Activated T-cell treated with anti-CD3 and anti-CD28 coated beads, Interleukin-2, amount 50 U/mL, for 24 hours (primary cell): Measurements from ENCODE around the gene PLXNB1.

Experiments
- DNase-seq: peaks from one replicate; pipeline ENCODE4 v3.0.0-alpha.2; 2020
- H3K27ac Mint-ChIP-seq: 2 replicates; pipeline ENCODE4 v1.8.0; 2020; ENCODE audit warnings: mild to moderate bottlenecking, mixed read lengths
- H3K27me3 Mint-ChIP-seq: 2 replicates; pipeline ENCODE4 v1.8.0; 2020; ENCODE audit warnings: mixed read lengths
- H3K36me3 Mint-ChIP-seq: 2 replicates; pipeline ENCODE4 v1.8.0; 2020; ENCODE audit warnings: low read depth, mixed read lengths
- H3K4me1 Mint-ChIP-seq: 2 replicates; pipeline ENCODE4 v1.8.0; 2020; ENCODE audit warnings: low read depth, mixed read lengths
- H3K4me3 Mint-ChIP-seq: 2 replicates; pipeline ENCODE4 v1.8.0; 2020; ENCODE audit warnings: mild to moderate bottlenecking, moderate library complexity, mixed read lengths
- H3K9me3 Mint-ChIP-seq: 2 replicates; pipeline ENCODE4 v1.8.0; 2020; ENCODE audit warnings: mixed read lengths

PLXNB1 gene

DNA sequence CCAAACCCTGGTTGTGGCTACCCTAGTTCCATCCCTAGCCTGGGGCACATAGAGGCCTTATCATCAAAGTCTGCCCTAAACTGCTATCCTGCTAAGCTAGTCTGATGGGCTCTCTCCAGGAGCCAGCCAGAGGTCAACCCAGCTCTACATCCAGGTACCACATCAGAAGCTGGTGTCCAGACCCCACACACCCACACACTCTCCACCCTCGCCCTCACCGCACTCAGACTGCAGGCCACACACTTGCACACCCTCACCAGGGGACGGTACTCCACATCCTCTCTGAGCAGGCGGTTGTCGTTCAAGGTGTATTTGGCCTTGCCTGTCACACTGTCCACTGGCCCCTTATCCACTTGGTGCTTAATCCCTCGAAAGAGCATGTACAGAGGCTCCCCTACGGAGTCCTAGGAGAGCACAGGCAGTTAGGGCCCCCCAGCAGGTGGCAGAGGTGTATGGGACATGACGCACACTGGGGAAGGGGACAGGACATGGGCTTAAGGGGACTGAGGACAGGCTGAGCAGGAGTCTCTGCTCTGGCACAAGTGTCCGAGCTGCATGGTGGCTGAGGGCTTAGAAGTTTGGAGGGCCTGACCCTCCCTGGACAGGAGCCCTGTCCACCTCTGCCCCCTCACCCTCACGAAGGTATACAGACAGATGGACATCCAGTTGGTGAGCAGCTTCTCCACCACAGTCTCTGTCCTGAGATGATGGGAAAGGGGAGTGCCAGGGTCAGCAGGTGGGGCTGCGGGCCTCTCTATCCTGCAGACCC lies 18.1 kb downstream of the PLXNB1 start:
- Mint-ChIP-seq H3K4me1 (no peaks in the 10 kb centered on the region), H3K9me3 (no peaks in the 10 kb centered on the region), H3K4me3 (no peak overlapping the region), H3K27me3 (no peaks in the 10 kb centered on the region), H3K36me3 (no peaks in the 10 kb centered on the region), H3K27ac (no peak overlapping the region)
- DNase-seq = no peak

- Mint-ChIP-seq H3K9me3 (no peaks in the 10 kb centered on the region), H3K27me3 (no peaks in the 10 kb centered on the region), H3K4me3 (no peak overlapping the region), H3K4me1 (no peaks in the 10 kb centered on the region), H3K36me3 (no peaks in the 10 kb centered on the region), H3K27ac (no peak overlapping the region)
- no peak for DNase-seq
Measured at GRCh38 chr3:48411041-48411588, 18.8 kb downstream of the PLXNB1 start.

DNA sequence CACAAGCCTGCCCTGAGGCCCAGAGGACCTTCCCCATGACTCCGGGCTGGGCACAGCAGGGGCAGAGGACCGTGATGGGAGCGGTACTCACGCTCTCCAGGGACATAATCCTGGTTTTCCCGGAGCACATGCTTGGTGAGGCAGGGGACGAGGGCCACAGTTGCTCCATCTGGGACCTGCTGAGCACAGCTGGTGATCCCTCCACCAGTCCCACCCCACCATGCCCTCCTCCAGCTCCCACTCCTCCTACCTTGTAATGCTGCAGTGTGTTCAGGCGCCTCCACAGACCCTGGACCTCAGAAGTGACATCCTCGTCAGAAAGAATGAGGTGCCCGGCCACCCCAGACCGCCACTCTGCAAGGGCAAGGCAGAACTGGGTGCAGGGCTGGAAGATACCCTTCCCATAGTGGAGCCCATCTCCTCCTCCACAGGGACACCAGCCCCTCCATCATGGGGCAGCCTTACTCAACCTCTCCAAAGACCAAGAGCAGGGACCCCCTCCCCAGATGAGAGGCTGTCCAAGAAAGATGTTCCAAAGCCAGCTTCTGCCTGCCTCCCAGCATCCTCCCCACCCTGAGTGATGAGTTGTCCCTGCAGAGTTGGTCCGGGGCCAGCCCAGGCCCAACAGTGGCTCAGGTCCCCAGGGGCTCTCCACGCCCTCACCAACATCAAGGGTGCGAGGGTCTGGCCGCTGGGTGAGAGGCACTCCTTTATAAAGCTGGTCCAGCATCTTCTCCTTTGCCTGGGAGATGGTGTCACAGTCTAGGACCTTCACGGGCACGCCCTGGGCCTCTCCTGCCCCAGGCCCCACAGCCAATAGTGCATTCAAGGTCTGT lies 19.5 kb downstream of the PLXNB1 start:
- no peak overlapping the region for H3K4me3 Mint-ChIP-seq
- H3K36me3 Mint-ChIP-seq = no peaks in the 10 kb centered on the region
- no peak overlapping the region for H3K27ac Mint-ChIP-seq
- no peak for DNase-seq
- no peaks in the 10 kb centered on the region for H3K27me3 Mint-ChIP-seq
- H3K4me1 Mint-ChIP-seq = no peaks in the 10 kb centered on the region
- H3K9me3 Mint-ChIP-seq = no peaks in the 10 kb centered on the region

- DNase-seq = no peak
- no peak overlapping the region for H3K27ac Mint-ChIP-seq
- H3K4me3 Mint-ChIP-seq = no peak overlapping the region
- H3K27me3 Mint-ChIP-seq = no peaks in the 10 kb centered on the region
- H3K4me1 Mint-ChIP-seq = no peaks in the 10 kb centered on the region
- H3K36me3 Mint-ChIP-seq = no peaks in the 10 kb centered on the region
- H3K9me3 Mint-ChIP-seq = no peaks in the 10 kb centered on the region
Measured at GRCh38 chr3:48409291-48410201, 20.3 kb downstream of the PLXNB1 start.

- Mint-ChIP-seq H3K4me1 (no peaks in the 10 kb centered on the region), H3K9me3 (no peaks in the 10 kb centered on the region), H3K36me3 (no peaks in the 10 kb centered on the region), H3K27me3 (no peaks in the 10 kb centered on the region), H3K4me3 (no peak overlapping the region), H3K27ac (no peak overlapping the region)
- DNase-seq = peak; percentile 23
Measured at GRCh38 chr3:48408823-48409281, 21.0 kb downstream of the PLXNB1 start.

DNA sequence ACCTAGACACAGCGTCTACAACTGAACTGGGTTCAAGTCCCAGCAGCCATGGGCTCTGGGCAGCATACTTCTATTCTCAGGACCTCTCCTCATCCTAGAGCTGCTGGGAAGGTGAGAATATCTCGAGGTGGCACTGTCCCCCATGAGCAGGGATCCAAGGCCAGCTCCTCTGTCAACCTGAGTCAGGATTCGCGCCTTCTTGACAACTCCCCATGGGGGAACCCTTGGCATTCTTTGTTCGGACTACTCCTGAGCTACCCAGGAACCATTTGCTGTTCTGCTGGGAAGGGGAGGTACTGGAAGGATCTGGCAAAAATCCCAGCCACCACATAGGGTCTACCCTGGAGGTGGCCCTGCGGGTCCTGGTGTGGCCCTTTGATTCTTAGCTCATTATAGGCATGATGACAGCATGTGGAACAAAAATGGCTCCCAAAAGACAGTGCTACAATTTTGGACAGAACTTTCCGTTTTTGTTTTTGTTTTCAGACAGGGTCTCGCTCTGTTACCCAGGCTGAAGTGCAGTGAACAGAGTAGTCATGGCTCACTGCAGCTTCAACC lies 22.3 kb downstream of the PLXNB1 start:
- no peaks in the 10 kb centered on the region for H3K36me3 Mint-ChIP-seq
- H3K27ac Mint-ChIP-seq = no peak overlapping the region
- H3K27me3 Mint-ChIP-seq = no peaks in the 10 kb centered on the region
- no peaks in the 10 kb centered on the region for H3K9me3 Mint-ChIP-seq
- DNase-seq = peak; percentile 8
- H3K4me3 Mint-ChIP-seq = no peak overlapping the region
- H3K4me1 Mint-ChIP-seq = no peaks in the 10 kb centered on the region

- peak; percentile 17 for DNase-seq
- Mint-ChIP-seq H3K27me3 (no peaks in the 10 kb centered on the region), H3K9me3 (no peaks in the 10 kb centered on the region), H3K27ac (no peak overlapping the region), H3K4me1 (no peaks in the 10 kb centered on the region), H3K36me3 (no peaks in the 10 kb centered on the region), H3K4me3 (no peak overlapping the region)
Measured at GRCh38 chr3:48406443-48407431, 23.1 kb downstream of the PLXNB1 start.

GRCh38 chr3:48405971-48406370 lies 23.9 kb downstream of the PLXNB1 start:
- no peak overlapping the region for H3K4me3 Mint-ChIP-seq
- H3K27me3 Mint-ChIP-seq = no peaks in the 10 kb centered on the region
- no peak overlapping the region for H3K27ac Mint-ChIP-seq
- no peaks in the 10 kb centered on the region for H3K36me3 Mint-ChIP-seq
- DNase-seq = peak; percentile 17
- H3K4me1 Mint-ChIP-seq = no peaks in the 10 kb centered on the region
- no peaks in the 10 kb centered on the region for H3K9me3 Mint-ChIP-seq

GRCh38 chr3:48405343-48405881 lies 24.5 kb downstream of the PLXNB1 start:
- no peaks in the 10 kb centered on the region for H3K36me3 Mint-ChIP-seq
- no peaks in the 10 kb centered on the region for H3K4me1 Mint-ChIP-seq
- peak; percentile 22 for DNase-seq
- no peak overlapping the region for H3K4me3 Mint-ChIP-seq
- H3K27me3 Mint-ChIP-seq = no peaks in the 10 kb centered on the region
- no peak overlapping the region for H3K27ac Mint-ChIP-seq
- no peaks in the 10 kb centered on the region for H3K9me3 Mint-ChIP-seq

- Mint-ChIP-seq H3K27ac (no peak overlapping the region), H3K36me3 (no peaks in the 10 kb centered on the region), H3K4me1 (no peaks in the 10 kb centered on the region), H3K27me3 (no peaks in the 10 kb centered on the region), H3K4me3 (no peak overlapping the region), H3K9me3 (no peaks in the 10 kb centered on the region)
- peak; percentile 20 for DNase-seq
Measured at GRCh38 chr3:48404440-48405342, 25.2 kb downstream of the PLXNB1 start.

DNA sequence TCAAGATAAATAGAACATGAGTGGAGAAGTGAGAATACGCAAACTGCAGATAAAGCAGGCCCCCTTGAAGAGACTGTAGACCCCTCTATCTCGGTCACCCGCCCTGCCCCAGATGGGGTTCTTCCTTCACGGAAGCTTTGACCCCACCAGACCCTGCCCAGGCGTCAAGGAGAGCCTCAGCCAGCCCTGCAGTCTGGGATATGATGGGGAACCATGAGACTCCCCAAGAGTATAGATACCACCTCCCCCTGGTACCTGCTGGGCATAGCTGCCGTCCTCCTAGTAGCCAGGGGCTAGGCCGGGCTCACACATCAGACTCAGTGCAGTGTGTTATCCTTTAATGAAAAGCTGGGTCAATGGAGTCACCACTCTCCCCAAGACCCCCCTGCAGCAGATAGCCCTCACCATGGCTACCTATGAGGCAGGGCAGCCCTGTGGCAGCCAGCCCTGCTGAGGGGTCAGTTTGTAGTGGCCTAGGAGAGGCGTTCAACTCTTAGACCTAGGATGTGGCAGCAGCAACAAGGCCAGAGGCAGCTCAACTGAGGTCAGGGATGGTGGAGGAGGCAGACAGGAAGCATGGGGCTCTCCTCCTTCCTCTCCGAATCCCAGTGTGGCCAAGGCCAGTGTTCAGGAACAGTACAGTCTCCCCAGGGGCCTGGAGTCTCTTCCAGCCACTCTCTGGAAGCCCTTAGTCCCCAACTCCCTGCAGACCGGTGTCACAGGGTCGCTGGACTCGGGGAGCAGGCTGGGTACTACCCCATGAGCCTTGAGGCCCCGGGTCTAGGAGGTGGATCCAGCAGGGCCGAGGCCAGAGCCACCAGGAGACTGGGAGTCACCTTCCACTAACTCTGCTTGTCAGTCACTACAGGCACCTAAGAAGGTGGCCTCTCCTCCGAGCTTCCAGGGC lies 26.1 kb downstream of the PLXNB1 start:
- no peak overlapping the region for H3K4me3 Mint-ChIP-seq
- peak; percentile 19 for DNase-seq
- H3K27ac Mint-ChIP-seq = no peak overlapping the region

More for the DNA sequence above, 26.1 kb downstream of the PLXNB1 start:
- Mint-ChIP-seq H3K27me3 (no peaks in the 10 kb centered on the region), H3K9me3 (no peaks in the 10 kb centered on the region), H3K36me3 (no peaks in the 10 kb centered on the region), H3K4me1 (no peaks in the 10 kb centered on the region)
